ENCODE measurements around the gene PRDM16. TPM values are rescaled to one million over a fixed set of nuclear protein-coding genes. Genes with fewer than 3 reads are reported as not detected.

PRDM16 gene
- total and polyA plus RNA-seq, 2 of the 13 experiments (the other 11 are each of a cell fraction or from before 2014, with no cell fraction given), result 0.15 to 0.81 TPM

GRCh38 chr1:3237570-3237969 is 168.6 kb downstream of the PRDM16 start (continued):
- 0 out of 2 replicates have a peak, but pooled peaks have one; percentile 20 for TF ChIP-seq MYC (CRISPR knock-in tag; IDR thresholded peaks at IDR 0.05; ENCODE audit: borderline replicate concordance)
- TF ChIP-seq ATM (IDR thresholded peaks at IDR 0.05; ENCODE audit: borderline replicate concordance), result no peak
- TF ChIP-seq CENPT (CRISPR knock-in tag; IDR thresholded peaks at IDR 0.05; ENCODE audit: low read depth), result no peak
- no peak for TF ChIP-seq ZFP1 (CRISPR knock-in tag; IDR thresholded peaks at IDR 0.05)
- TF ChIP-seq STAT5B (CRISPR knock-in tag; IDR thresholded peaks at IDR 0.05), result no peak
- no peak for TF ChIP-seq ATF7 (IDR thresholded peaks at IDR 0.05)
- 0 out of 2 replicates have a peak, but pooled peaks have one; percentile 36 for TF ChIP-seq ATF7 (CRISPR knock-in tag; IDR thresholded peaks at IDR 0.05)
- peak; percentile 17; the same call in 1 of the 2 replicates for TF ChIP-seq KDM5B (CRISPR knock-in tag; IDR thresholded peaks at IDR 0.05; ENCODE audit: borderline replicate concordance)
- no peak for TF ChIP-seq ZBTB1 (CRISPR knock-in tag; IDR thresholded peaks at IDR 0.05; ENCODE audit: borderline replicate concordance)
- TF ChIP-seq DMAP1 (CRISPR knock-in tag; IDR thresholded peaks at IDR 0.05), result no peak
- 0 out of 2 replicates have a peak, but pooled peaks have one; percentile 4 for TF ChIP-seq ZNF430 (CRISPR knock-in tag; IDR thresholded peaks at IDR 0.05)
- no peak for TF ChIP-seq MAFG (CRISPR knock-in tag; IDR thresholded peaks at IDR 0.05)
- TF ChIP-seq NFYC (CRISPR knock-in tag; IDR thresholded peaks at IDR 0.05), result no peak
- no peak for TF ChIP-seq E2F1 (CRISPR knock-in tag; IDR thresholded peaks at IDR 0.05)
- no peak for TF ChIP-seq GLMP (CRISPR knock-in tag; IDR thresholded peaks at IDR 0.05; ENCODE audit: borderline replicate concordance)
- TF ChIP-seq HDAC1 (CRISPR knock-in tag; IDR thresholded peaks at IDR 0.05), result no peak
- no peak for TF ChIP-seq ISX (CRISPR knock-in tag; conservative IDR thresholded peaks at IDR 0.05)
- TF ChIP-seq RFXAP (CRISPR knock-in tag; IDR thresholded peaks at IDR 0.05; ENCODE audit: borderline replicate concordance), result no peak
- no peak for TF ChIP-seq ZNF704 (CRISPR knock-in tag; IDR thresholded peaks at IDR 0.05; ENCODE audit: borderline replicate concordance)
- no peak for TF ChIP-seq ZNF652 (CRISPR knock-in tag; IDR thresholded peaks at IDR 0.05; ENCODE audit: borderline replicate concordance, low read depth)
- TF ChIP-seq ZNF724P (CRISPR knock-in tag; IDR thresholded peaks at IDR 0.05; ENCODE audit: borderline replicate concordance), result no peak
- no peak for TF ChIP-seq ZNF747 (CRISPR knock-in tag; IDR thresholded peaks at IDR 0.05; ENCODE audit: borderline replicate concordance)
- no peak for TF ChIP-seq HCFC1 (IDR thresholded peaks at IDR 0.05; ENCODE audit: low read depth, low read length)
- TF ChIP-seq TEF (CRISPR knock-in tag; IDR thresholded peaks at IDR 0.05), result no peak
- no peak for TF ChIP-seq ZNF780A (CRISPR knock-in tag; IDR thresholded peaks at IDR 0.05)
- TF ChIP-seq XBP1 (CRISPR knock-in tag; IDR thresholded peaks at IDR 0.05), result no peak
- peak; percentile 14; the same call in 1 of the 2 replicates for TF ChIP-seq ZFY (CRISPR knock-in tag; IDR thresholded peaks at IDR 0.05)
- TF ChIP-seq ZNF770 (CRISPR knock-in tag; IDR thresholded peaks at IDR 0.05), result no peak
